ENCODE data around the gene DRICH1. TPM values are rescaled to one million over a fixed set of nuclear protein-coding genes. Genes with fewer than 3 reads are reported as not detected.

The DRICH1 gene
- total and polyA plus RNA-seq, 2 of the 13 experiments (the other 11 are each of a cell fraction or from before 2014, with no cell fraction given) = 0.22 to 0.66 TPM

GRCh38 chr22:23574877-23575276 lies 57.2 kb downstream of the DRICH1 start (continued):
- TF ChIP-seq ZNF318 (CRISPR knock-in tag; IDR thresholded peaks at IDR 0.05) (no peak), POLR2AphosphoS2 (IDR thresholded peaks at IDR 0.05; ENCODE audit: low read depth, low read length) (no peak), CREM (IDR thresholded peaks at IDR 0.05) (no peak), CREM (CRISPR knock-in tag; IDR thresholded peaks at IDR 0.05) (no peak), ZNF597 (CRISPR knock-in tag; IDR thresholded peaks at IDR 0.05) (no peak), HBP1 (CRISPR knock-in tag; IDR thresholded peaks at IDR 0.05; ENCODE audit: low read depth) (no peak), ZNF770 (CRISPR knock-in tag; IDR thresholded peaks at IDR 0.05) (no peak), ZMYM4 (CRISPR knock-in tag; IDR thresholded peaks at IDR 0.05) (no peak), XRCC5 (optimal IDR thresholded peaks at IDR 0.05; ENCODE audit: low read length) (no peak)
